Thymus (tissue), 11 donors: ENCODE measurements around the gene EHBP1L1. TPM values are rescaled to one million over a fixed set of nuclear protein-coding genes. Genes with fewer than 3 reads are reported as not detected.
A peak's percentile ranks its signal among the peaks of the same experiment; 100 is the strongest.

Experiments
- DNase-seq, 9 donors: peaks; one replicate each; pipeline ENCODE4 v3.0.0-alpha.2; 2013; ENCODE audit warnings: low spot score in 9 of 9, low read depth in 6 of 9, missing footprints in 1 of 9
- H3K27ac ChIP-seq, 2 donors: one replicate each; pipeline ENCODE4 v1.5.1; 2013; ENCODE audit warnings: control low read depth in 1 of 2, low read depth in 1 of 2, low read length in 1 of 2, mild to moderate bottlenecking in 1 of 2, moderate library complexity in 1 of 2
- H3K27me3 ChIP-seq, 2 donors: one replicate each; pipeline ENCODE4 v1.5.1; 2013; ENCODE audit warnings: low read length in 1 of 2; ENCODE audit not compliant: control insufficient read depth in 2 of 2, insufficient read depth in 1 of 2
- H3K36me3 ChIP-seq, 2 donors: one replicate each; pipeline ENCODE4 v1.5.1; 2013; ENCODE audit warnings: low read length in 1 of 2, mild to moderate bottlenecking in 1 of 2, moderate library complexity in 1 of 2; ENCODE audit not compliant: control insufficient read depth in 2 of 2, insufficient read depth in 2 of 2
- H3K4me1 ChIP-seq, 2 donors: one replicate each; pipeline ENCODE4 v1.5.1; 2013; ENCODE audit warnings: low read length in 2 of 2; ENCODE audit not compliant: control insufficient read depth in 2 of 2, insufficient read depth in 2 of 2
- H3K4me3 ChIP-seq, 2 donors: one replicate each; pipeline ENCODE4 v1.5.1; 2013; ENCODE audit warnings: low read length in 2 of 2, control low read depth in 1 of 2, mild to moderate bottlenecking in 1 of 2
- H3K9me3 ChIP-seq, 2 donors: one replicate each; pipeline ENCODE4 v1.5.1; 2013; ENCODE audit warnings: low read length in 1 of 2, mild to moderate bottlenecking in 1 of 2; ENCODE audit not compliant: control insufficient read depth in 2 of 2, insufficient read depth in 1 of 2
- WGBS: extraction: QIAGEN DNeasy Blood & Tissue Kit; methylation state at CpG from one replicate; pipeline ENCODE4 v1.1.7; 2013; 5-methylcytosine and 5-hydroxymethylcytosine counted together
- polyA plus RNA-seq: library from polyadenylated mRNA; stranded (reverse); fragments of 200-250 nt; gene quantifications from one replicate; pipeline ENCODE4 v1.2.3, GENCODE V29; 2013
- total RNA-seq: library from RNA; stranded (reverse); fragments of 120-200 nt; gene quantifications from one replicate; pipeline ENCODE4 v1.2.4, GENCODE V29; 2013
- donor health status: healthy.

The EHBP1L1 gene
- total and polyA plus RNA-seq, 2 donors = 19.9 to 66.5 TPM

GRCh38 chr11:65536412-65537295 lies 39.2 kb upstream of the EHBP1L1 start:
- H3K9me3 ChIP-seq = no peaks in the 10 kb centered on the region
- H3K36me3 ChIP-seq = peaks cover 50 to 68% of the 10 kb centered on the region in 2 donors
- no peak overlapping the region for H3K27ac ChIP-seq
- peaks cover 0 to 3% of the 10 kb centered on the region in 2 donors for H3K27me3 ChIP-seq
- WGBS = 98% methylated on average over 12 of the region's 12 CpGs
- peaks cover 6 to 22% of the 10 kb centered on the region in 2 donors for H3K4me1 ChIP-seq
- H3K4me3 ChIP-seq = no peak overlapping the region
- DNase-seq = no peak

GRCh38 chr11:65537296-65537597 lies 38.6 kb upstream of the EHBP1L1 start:
- no peaks in the 10 kb centered on the region for H3K9me3 ChIP-seq
- DNase-seq = no peak
- H3K36me3 ChIP-seq = peaks cover 47 to 62% of the 10 kb centered on the region in 2 donors
- no peak overlapping the region for H3K4me3 ChIP-seq
- H3K4me1 ChIP-seq = peaks cover 9 to 27% of the 10 kb centered on the region in 2 donors
- 92% methylated on average over 2 of the region's 2 CpGs for WGBS
- no peak overlapping the region for H3K27ac ChIP-seq
- H3K27me3 ChIP-seq = peaks cover 0 to 3% of the 10 kb centered on the region in 2 donors

- H3K27me3 ChIP-seq = peaks cover 0 to 3% of the 10 kb centered on the region in 2 donors
- H3K4me3 ChIP-seq = no peak overlapping the region
- H3K27ac ChIP-seq = no peak overlapping the region
- H3K9me3 ChIP-seq = no peaks in the 10 kb centered on the region
- peaks cover 9 to 27% of the 10 kb centered on the region in 2 donors for H3K4me1 ChIP-seq
- DNase-seq = no peak
- peaks cover 42 to 57% of the 10 kb centered on the region in 2 donors for H3K36me3 ChIP-seq
- WGBS = 96% methylated on average over 18 of the region's 18 CpGs
Observed at GRCh38 chr11:65537620-65538231, 38.1 kb upstream of the EHBP1L1 start.

GRCh38 chr11:65538232-65538914 lies 37.5 kb upstream of the EHBP1L1 start:
- DNase-seq = no peak
- Histone ChIP-seq H3K4me1 (peaks cover 9 to 27% of the 10 kb centered on the region in 2 donors), H3K36me3 (peaks cover 37 to 51% of the 10 kb centered on the region in 2 donors), H3K9me3 (no peaks in the 10 kb centered on the region), H3K27me3 (peaks cover 0 to 3% of the 10 kb centered on the region in 2 donors), H3K4me3 (no peak overlapping the region), H3K27ac (no peak overlapping the region)
- WGBS = 95% methylated on average over 43 of the region's 43 CpGs

GRCh38 chr11:65538915-65539743 lies 36.7 kb upstream of the EHBP1L1 start:
- peaks cover 36 to 48% of the 10 kb centered on the region in 2 donors for H3K36me3 ChIP-seq
- 96% methylated on average over 92 of the region's 92 CpGs for WGBS
- H3K4me3 ChIP-seq = no peak overlapping the region
- H3K9me3 ChIP-seq = no peaks in the 10 kb centered on the region
- no peak for DNase-seq
- H3K27me3 ChIP-seq = peaks cover 0 to 3% of the 10 kb centered on the region in 2 donors
- H3K4me1 ChIP-seq = peaks cover 9 to 27% of the 10 kb centered on the region in 2 donors
- peak overlapping the region in 1 of 2 donors; percentile 77 for H3K27ac ChIP-seq

GRCh38 chr11:65539744-65540289 lies 36.0 kb upstream of the EHBP1L1 start:
- peaks cover 0 to 3% of the 10 kb centered on the region in 2 donors for H3K27me3 ChIP-seq
- DNase-seq = no peak
- H3K27ac ChIP-seq = peak overlapping the region; percentile 77 to 90
- H3K9me3 ChIP-seq = no peaks in the 10 kb centered on the region
- WGBS = 29% methylated on average over 60 of the region's 60 CpGs
- H3K36me3 ChIP-seq = peaks cover 36 to 48% of the 10 kb centered on the region in 2 donors
- peak overlapping the region; percentile 59 to 64 for H3K4me3 ChIP-seq
- H3K4me1 ChIP-seq = peaks cover 9 to 27% of the 10 kb centered on the region in 2 donors

GRCh38 chr11:65540290-65541092 lies 35.4 kb upstream of the EHBP1L1 start:
- DNase-seq = peak in 7 of 9 donors; percentile 73 to 92 (median 79)
- Histone ChIP-seq H3K4me3 (peak overlapping the region; percentile 59 to 64), H3K27ac (peak overlapping the region; percentile 77 to 90), H3K36me3 (peaks cover 31 to 42% of the 10 kb centered on the region in 2 donors), H3K4me1 (peaks cover 14 to 32% of the 10 kb centered on the region in 2 donors), H3K9me3 (no peaks in the 10 kb centered on the region), H3K27me3 (peaks cover 0 to 3% of the 10 kb centered on the region in 2 donors)
- under 1% methylated on average over 78 of the region's 78 CpGs for WGBS
